Thymus (tissue), 11 donors: ENCODE results near the gene KNG1. TPM values are rescaled to one million over a fixed set of nuclear protein-coding genes. Genes with fewer than 3 reads are reported as not detected.
"Not testable (repeated sequence)": the region's sequence is repeated elsewhere in the genome, so short reads cannot be mapped to it uniquely, and the experiment has no call there.

Experiments used
- DNase-seq, 9 donors: peaks; one replicate each; pipeline ENCODE4 v3.0.0-alpha.2; 2013; ENCODE audit warnings: low spot score in 9 of 9, low read depth in 6 of 9, missing footprints in 1 of 9
- H3K27ac ChIP-seq, 2 donors: one replicate each; pipeline ENCODE4 v1.5.1; 2013; ENCODE audit warnings: control low read depth in 1 of 2, low read depth in 1 of 2, low read length in 1 of 2, mild to moderate bottlenecking in 1 of 2, moderate library complexity in 1 of 2
- H3K27me3 ChIP-seq, 2 donors: one replicate each; pipeline ENCODE4 v1.5.1; 2013; ENCODE audit warnings: low read length in 1 of 2; ENCODE audit not compliant: control insufficient read depth in 2 of 2, insufficient read depth in 1 of 2
- H3K36me3 ChIP-seq, 2 donors: one replicate each; pipeline ENCODE4 v1.5.1; 2013; ENCODE audit warnings: low read length in 1 of 2, mild to moderate bottlenecking in 1 of 2, moderate library complexity in 1 of 2; ENCODE audit not compliant: control insufficient read depth in 2 of 2, insufficient read depth in 2 of 2
- H3K4me1 ChIP-seq, 2 donors: one replicate each; pipeline ENCODE4 v1.5.1; 2013; ENCODE audit warnings: low read length in 2 of 2; ENCODE audit not compliant: control insufficient read depth in 2 of 2, insufficient read depth in 2 of 2
- H3K4me3 ChIP-seq, 2 donors: one replicate each; pipeline ENCODE4 v1.5.1; 2013; ENCODE audit warnings: low read length in 2 of 2, control low read depth in 1 of 2, mild to moderate bottlenecking in 1 of 2
- H3K9me3 ChIP-seq, 2 donors: one replicate each; pipeline ENCODE4 v1.5.1; 2013; ENCODE audit warnings: low read length in 1 of 2, mild to moderate bottlenecking in 1 of 2; ENCODE audit not compliant: control insufficient read depth in 2 of 2, insufficient read depth in 1 of 2
- WGBS: extraction: QIAGEN DNeasy Blood & Tissue Kit; methylation state at CpG from one replicate; pipeline ENCODE4 v1.1.7; 2013; 5-methylcytosine and 5-hydroxymethylcytosine counted together
- polyA plus RNA-seq: library from polyadenylated mRNA; stranded (reverse); fragments of 200-250 nt; gene quantifications from one replicate; pipeline ENCODE4 v1.2.3, GENCODE V29; 2013
- total RNA-seq: library from RNA; stranded (reverse); fragments of 120-200 nt; gene quantifications from one replicate; pipeline ENCODE4 v1.2.4, GENCODE V29; 2013
- donor health status: healthy.

Gene KNG1
- total and polyA plus RNA-seq, 2 donors: 0.14 to 0.30 TPM

- Histone ChIP-seq H3K27me3 (no peaks in the 10 kb centered on the region), H3K27ac (no peak overlapping the region), H3K4me3 (no peak overlapping the region), H3K36me3 (no peaks in the 10 kb centered on the region), H3K4me1 (no peaks in the 10 kb centered on the region), H3K9me3 (peaks cover 0 to 4% of the 10 kb centered on the region in 2 donors)
- 67% methylated on average over 3 of the region's 3 CpGs for WGBS
- no peak for DNase-seq
Observed at GRCh38 chr3:186683979-186684378, 33.2 kb upstream of the KNG1 start.

- WGBS: 92% methylated on average over 2 of the region's 2 CpGs
- H3K27me3 ChIP-seq, H3K4me1 ChIP-seq, H3K4me3 ChIP-seq, H3K9me3 ChIP-seq, H3K27ac ChIP-seq, H3K36me3 ChIP-seq, DNase-seq: not testable (repeated sequence)
Observed at GRCh38 chr3:186686475-186686874, 30.7 kb upstream of the KNG1 start.

GRCh38 chr3:186687120-186687651 lies 30.0 kb upstream of the KNG1 start:
- no peaks in the 10 kb centered on the region for H3K36me3 ChIP-seq
- H3K4me1 ChIP-seq: no peaks in the 10 kb centered on the region
- H3K4me3 ChIP-seq: no peak overlapping the region
- no peak for DNase-seq
- H3K27ac ChIP-seq: no peak overlapping the region
- 88% methylated on average over 12 of the region's 12 CpGs for WGBS
- peaks cover 0 to 5% of the 10 kb centered on the region in 2 donors for H3K27me3 ChIP-seq
- peaks cover 1 to 4% of the 10 kb centered on the region in 2 donors for H3K9me3 ChIP-seq

- H3K4me3 ChIP-seq, H3K4me1 ChIP-seq, H3K36me3 ChIP-seq, H3K27ac ChIP-seq, H3K9me3 ChIP-seq, DNase-seq: not testable (repeated sequence)
- WGBS: 87% methylated on average over 1 of the region's 1 CpG
- peaks cover 0 to 10% of the 10 kb centered on the region in 2 donors for H3K27me3 ChIP-seq
Observed at GRCh38 chr3:186690304-186690703, 26.9 kb upstream of the KNG1 start.

- Histone ChIP-seq H3K27ac (no peak overlapping the region), H3K4me3 (no peak overlapping the region), H3K9me3 (peaks cover 0 to 1% of the 10 kb centered on the region in 2 donors), H3K27me3 (peaks cover 0 to 10% of the 10 kb centered on the region in 2 donors), H3K4me1 (no peaks in the 10 kb centered on the region), H3K36me3 (no peaks in the 10 kb centered on the region)
- no peak for DNase-seq
- WGBS: 95% methylated on average over 7 of the region's 7 CpGs
Observed at GRCh38 chr3:186691676-186692075, 25.5 kb upstream of the KNG1 start.

- Histone ChIP-seq H3K36me3 (no peaks in the 10 kb centered on the region), H3K27me3 (peaks cover 0 to 10% of the 10 kb centered on the region in 2 donors), H3K4me3 (no peak overlapping the region), H3K9me3 (peaks cover 0 to 1% of the 10 kb centered on the region in 2 donors), H3K4me1 (no peaks in the 10 kb centered on the region), H3K27ac (no peak overlapping the region)
- DNase-seq: no peak
- 97% methylated on average over 3 of the region's 3 CpGs for WGBS
Observed at GRCh38 chr3:186693843-186694242, 23.3 kb upstream of the KNG1 start.

GRCh38 chr3:186694288-186695032 lies 22.7 kb upstream of the KNG1 start:
- WGBS: 85% methylated on average over 6 of the region's 6 CpGs
- no peak for DNase-seq
- Histone ChIP-seq H3K27me3 (peaks cover 0 to 10% of the 10 kb centered on the region in 2 donors), H3K4me1 (no peaks in the 10 kb centered on the region), H3K27ac (no peak overlapping the region), H3K9me3 (peaks cover 0 to 1% of the 10 kb centered on the region in 2 donors), H3K36me3 (no peaks in the 10 kb centered on the region), H3K4me3 (no peak overlapping the region)

GRCh38 chr3:186696522-186696921 lies 20.6 kb upstream of the KNG1 start:
- Histone ChIP-seq H3K9me3 (peaks cover 0 to 1% of the 10 kb centered on the region in 2 donors), H3K27ac (no peak overlapping the region), H3K4me3 (no peak overlapping the region), H3K4me1 (no peaks in the 10 kb centered on the region), H3K36me3 (no peaks in the 10 kb centered on the region), H3K27me3 (peaks cover 0 to 10% of the 10 kb centered on the region in 2 donors)
- 95% methylated on average over 2 of the region's 2 CpGs for WGBS
- DNase-seq: no peak

- Histone ChIP-seq H3K4me1 (no peaks in the 10 kb centered on the region), H3K27ac (no peak overlapping the region), H3K9me3 (no peaks in the 10 kb centered on the region), H3K36me3 (no peaks in the 10 kb centered on the region), H3K27me3 (peaks cover 0 to 4% of the 10 kb centered on the region in 2 donors), H3K4me3 (no peak overlapping the region)
- no peak for DNase-seq
- 98% methylated on average over 4 of the region's 4 CpGs for WGBS
Observed at GRCh38 chr3:186697510-186697909, 19.6 kb upstream of the KNG1 start.
